HG02981 (cell line): ENCODE measurements around the gene TMEM237.
"Not testable (repeated sequence)": the region's sequence is repeated elsewhere in the genome, so short reads cannot be mapped to it uniquely, and the experiment has no call there.

Source experiments
- ATAC-seq: cut with Tn5 transposase; IDR thresholded peaks from one replicate; pipeline ENCODE4 v1.9.1; 2021; ENCODE audit warnings: mild to moderate bottlenecking, moderate library complexity; ENCODE audit not compliant: unreplicated experiment

TMEM237 gene

GRCh38 chr2:201643216-201643890 lies at the start of gene TMEM237:
TSS of gene TMEM237 (minus strand) at chr2:201643503. CDS start at chr2:201643400, 103 bp downstream.
- ATAC-seq = peak; percentile 39

GRCh38 chr2:201685156-201685555 lies 41.9 kb upstream of the TMEM237 start:
- ATAC-seq = no peak

- no peak for ATAC-seq
Observed at GRCh38 chr2:201680743-201681142, 37.4 kb upstream of the TMEM237 start.

- no peak for ATAC-seq
Observed at GRCh38 chr2:201678401-201678800, 35.1 kb upstream of the TMEM237 start.

- no peak for ATAC-seq
Observed at GRCh38 chr2:201675454-201675853, 32.2 kb upstream of the TMEM237 start.

- no peak for ATAC-seq
Observed at GRCh38 chr2:201674794-201675193, 31.5 kb upstream of the TMEM237 start.

- ATAC-seq = no peak
Observed at GRCh38 chr2:201674298-201674697, 31.0 kb upstream of the TMEM237 start.

GRCh38 chr2:201673546-201673945 lies 30.2 kb upstream of the TMEM237 start:
- no peak for ATAC-seq

- not testable (repeated sequence) for ATAC-seq
Observed at GRCh38 chr2:201671205-201671604, 27.9 kb upstream of the TMEM237 start.

- ATAC-seq = no peak
Observed at GRCh38 chr2:201669865-201670264, 26.6 kb upstream of the TMEM237 start.

GRCh38 chr2:201668402-201668910 lies 25.2 kb upstream of the TMEM237 start:
- no peak for ATAC-seq

- ATAC-seq = no peak
Observed at GRCh38 chr2:201664334-201664733, 21.0 kb upstream of the TMEM237 start.

GRCh38 chr2:201661366-201661765 lies 18.1 kb upstream of the TMEM237 start:
- ATAC-seq = no peak

- no peak for ATAC-seq
Observed at GRCh38 chr2:201660293-201660895, 17.1 kb upstream of the TMEM237 start.

- no peak for ATAC-seq
Observed at GRCh38 chr2:201656740-201657139, 13.4 kb upstream of the TMEM237 start.

- no peak for ATAC-seq
Observed at GRCh38 chr2:201656102-201656501, 12.8 kb upstream of the TMEM237 start.

GRCh38 chr2:201654616-201655384 lies 11.5 kb upstream of the TMEM237 start:
- no peak for ATAC-seq

- ATAC-seq = no peak
Observed at GRCh38 chr2:201653221-201653620, 9.9 kb upstream of the TMEM237 start.

- ATAC-seq = no peak
Observed at GRCh38 chr2:201649442-201649841, 6.1 kb upstream of the TMEM237 start.

- no peak for ATAC-seq
Observed at GRCh38 chr2:201647431-201647830, 4.1 kb upstream of the TMEM237 start.

- ATAC-seq = no peak
Observed at GRCh38 chr2:201644001-201644400, 698 bp upstream of the TMEM237 start.
